Osteocyte (in vitro differentiated cells): ENCODE data around the gene NSUN2. TPM values are rescaled to one million over a fixed set of nuclear protein-coding genes. Genes with fewer than 3 reads are reported as not detected.
A peak's percentile ranks its signal among the peaks of the same experiment; 100 is the strongest.

Source experiments
- DNase-seq: peaks from one replicate; pipeline ENCODE4 v3.0.0; 2021; ENCODE audit warnings: mixed read lengths; ENCODE audit not compliant: unreplicated experiment; ENCODE audit errors: extremely low spot score
- H3K27ac Mint-ChIP-seq: one replicate; pipeline ENCODE4 v1.8.0; 2021; ENCODE audit warnings: mild to moderate bottlenecking, mixed read lengths; ENCODE audit not compliant: unreplicated experiment
- H3K27me3 Mint-ChIP-seq: one replicate; pipeline ENCODE4 v1.8.0; 2021; ENCODE audit warnings: mixed read lengths; ENCODE audit not compliant: unreplicated experiment
- H3K36me3 Mint-ChIP-seq: one replicate; pipeline ENCODE4 v1.8.0; 2021; ENCODE audit warnings: mixed read lengths; ENCODE audit not compliant: unreplicated experiment
- H3K4me1 Mint-ChIP-seq: one replicate; pipeline ENCODE4 v1.8.0; 2021; ENCODE audit warnings: mixed read lengths; ENCODE audit not compliant: unreplicated experiment
- H3K4me3 Mint-ChIP-seq: one replicate; pipeline ENCODE4 v1.8.0; 2021; ENCODE audit warnings: mild to moderate bottlenecking, moderate library complexity, mixed read lengths; ENCODE audit not compliant: unreplicated experiment
- H3K9me3 Mint-ChIP-seq: one replicate; pipeline ENCODE4 v1.8.0; 2021; ENCODE audit warnings: mixed read lengths; ENCODE audit not compliant: unreplicated experiment
- total RNA-seq: library from RNA; stranded (reverse); gene quantifications from 2 replicates; pipeline ENCODE4 v1.2.1, GENCODE V29; 2021
- TF ChIP-seq, protein P1 (sequence below): fragments of 200-600 bp; sonication (generic); IDR thresholded peaks from 2 replicates; pipeline ENCODE4 v1.5.0; 2021; ENCODE audit warnings: antibody characterized with exemption, mild to moderate bottlenecking, moderate library complexity

NSUN2 gene
- total RNA-seq, 1 donor from 2014 or later = 48.7 TPM

DNA sequence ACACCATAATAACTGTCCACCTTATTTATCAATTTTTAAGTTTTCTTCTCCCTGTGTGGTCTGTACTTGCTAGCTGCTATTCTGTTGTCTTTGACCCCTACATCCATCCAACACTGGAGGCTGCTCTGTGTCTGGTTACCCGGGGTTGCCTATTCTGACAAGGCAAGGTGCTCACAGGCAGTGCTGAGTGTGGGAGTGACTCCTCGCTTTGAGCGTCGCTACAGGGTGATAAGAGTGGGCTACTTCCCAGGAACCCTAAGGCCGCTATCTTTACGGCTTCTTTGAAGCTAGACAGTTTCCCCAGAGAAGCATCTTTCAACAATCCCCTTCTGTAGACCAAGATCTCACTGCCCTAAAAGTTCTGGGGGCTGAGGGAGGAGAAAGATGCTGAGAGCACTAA is 35.3 kb downstream of the NSUN2 start:
- no peak for DNase-seq
- Mint-ChIP-seq H3K36me3 (peaks cover 47% of the 10 kb centered on the region), H3K27me3 (no peaks in the 10 kb centered on the region)

DNA sequence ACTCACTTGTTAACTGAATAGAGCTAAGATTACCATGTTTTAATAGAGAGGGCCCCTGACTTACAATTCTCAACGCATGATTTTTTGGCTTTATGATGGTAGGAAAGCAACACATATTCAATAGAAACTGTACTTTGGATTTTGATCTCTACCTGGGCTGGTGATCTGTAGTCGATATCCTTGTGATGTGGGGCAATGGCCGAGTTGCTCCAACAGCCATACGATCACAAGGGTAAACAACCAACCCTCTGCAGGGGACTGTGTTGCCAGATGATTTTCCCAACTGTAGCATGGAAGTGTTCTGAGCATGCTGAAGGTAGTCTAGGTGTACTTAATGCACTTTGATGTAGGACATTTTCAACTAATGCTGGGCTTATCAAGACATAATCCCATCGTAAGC is 36.5 kb downstream of the NSUN2 start:
- no peak overlapping the region for H3K4me3 Mint-ChIP-seq
- TF ChIP-seq, protein P1, sequence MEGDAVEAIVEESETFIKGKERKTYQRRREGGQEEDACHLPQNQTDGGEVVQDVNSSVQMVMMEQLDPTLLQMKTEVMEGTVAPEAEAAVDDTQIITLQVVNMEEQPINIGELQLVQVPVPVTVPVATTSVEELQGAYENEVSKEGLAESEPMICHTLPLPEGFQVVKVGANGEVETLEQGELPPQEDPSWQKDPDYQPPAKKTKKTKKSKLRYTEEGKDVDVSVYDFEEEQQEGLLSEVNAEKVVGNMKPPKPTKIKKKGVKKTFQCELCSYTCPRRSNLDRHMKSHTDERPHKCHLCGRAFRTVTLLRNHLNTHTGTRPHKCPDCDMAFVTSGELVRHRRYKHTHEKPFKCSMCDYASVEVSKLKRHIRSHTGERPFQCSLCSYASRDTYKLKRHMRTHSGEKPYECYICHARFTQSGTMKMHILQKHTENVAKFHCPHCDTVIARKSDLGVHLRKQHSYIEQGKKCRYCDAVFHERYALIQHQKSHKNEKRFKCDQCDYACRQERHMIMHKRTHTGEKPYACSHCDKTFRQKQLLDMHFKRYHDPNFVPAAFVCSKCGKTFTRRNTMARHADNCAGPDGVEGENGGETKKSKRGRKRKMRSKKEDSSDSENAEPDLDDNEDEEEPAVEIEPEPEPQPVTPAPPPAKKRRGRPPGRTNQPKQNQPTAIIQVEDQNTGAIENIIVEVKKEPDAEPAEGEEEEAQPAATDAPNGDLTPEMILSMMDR = no peak
- H3K27me3 Mint-ChIP-seq = peaks cover 5% of the 10 kb centered on the region
- no peaks in the 10 kb centered on the region for H3K9me3 Mint-ChIP-seq
- peak; percentile 19 for DNase-seq
- no peak overlapping the region for H3K27ac Mint-ChIP-seq
- peaks cover 40% of the 10 kb centered on the region for H3K36me3 Mint-ChIP-seq
- no peaks in the 10 kb centered on the region for H3K4me1 Mint-ChIP-seq

More for the DNA sequence above, 35.3 kb downstream of the NSUN2 start:
- no peak overlapping the region for H3K27ac Mint-ChIP-seq
- no peak overlapping the region for H3K4me3 Mint-ChIP-seq
- TF ChIP-seq, protein P1 = no peak
- H3K4me1 Mint-ChIP-seq = no peaks in the 10 kb centered on the region
- H3K9me3 Mint-ChIP-seq = no peaks in the 10 kb centered on the region

GRCh38 chr5:6595405-6595804 is 37.4 kb downstream of the NSUN2 start:
- Mint-ChIP-seq H3K9me3 (no peaks in the 10 kb centered on the region), H3K36me3 (peaks cover 31% of the 10 kb centered on the region), H3K27me3 (peaks cover 6% of the 10 kb centered on the region), H3K4me1 (no peaks in the 10 kb centered on the region), H3K27ac (no peak overlapping the region), H3K4me3 (no peak overlapping the region)
- TF ChIP-seq, protein P1 = no peak
- DNase-seq = peak; percentile 42

- DNase-seq = peak; percentile 10
- no peak overlapping the region for H3K4me3 Mint-ChIP-seq
- TF ChIP-seq, protein P1 = no peak
- no peaks in the 10 kb centered on the region for H3K9me3 Mint-ChIP-seq
- no peak overlapping the region for H3K27ac Mint-ChIP-seq
- peaks cover 28% of the 10 kb centered on the region for H3K36me3 Mint-ChIP-seq
- no peaks in the 10 kb centered on the region for H3K4me1 Mint-ChIP-seq
- peaks cover 16% of the 10 kb centered on the region for H3K27me3 Mint-ChIP-seq
Observed at GRCh38 chr5:6594066-6594465, 38.8 kb downstream of the NSUN2 start.

- Mint-ChIP-seq H3K36me3 (peaks cover 23% of the 10 kb centered on the region), H3K27me3 (peaks cover 21% of the 10 kb centered on the region), H3K4me3 (no peak overlapping the region), H3K4me1 (no peaks in the 10 kb centered on the region), H3K27ac (no peak overlapping the region), H3K9me3 (no peaks in the 10 kb centered on the region)
- DNase-seq = peak; percentile 66
- TF ChIP-seq, protein P1 = no peak
Observed at GRCh38 chr5:6593148-6594016, 39.5 kb downstream of the NSUN2 start.
